Stimulated activated CD8-positive, alpha-beta memory T cell treated with anti-CD3 and anti-CD28 coated beads, Interleukin-2, amount 100 ng/mL, for 48 hours (primary cell): ENCODE results near the gene TNFRSF1B.
"Not testable (repeated sequence)": the region's sequence is repeated elsewhere in the genome, so short reads cannot be mapped to it uniquely, and the experiment has no call there.

Experiments
- DNase-seq, 2 donors: peaks; one replicate each; pipeline ENCODE4 v3.0.0-alpha.2; 2020; ENCODE audit warnings: low read depth in 2 of 2

The TNFRSF1B gene

DNA sequence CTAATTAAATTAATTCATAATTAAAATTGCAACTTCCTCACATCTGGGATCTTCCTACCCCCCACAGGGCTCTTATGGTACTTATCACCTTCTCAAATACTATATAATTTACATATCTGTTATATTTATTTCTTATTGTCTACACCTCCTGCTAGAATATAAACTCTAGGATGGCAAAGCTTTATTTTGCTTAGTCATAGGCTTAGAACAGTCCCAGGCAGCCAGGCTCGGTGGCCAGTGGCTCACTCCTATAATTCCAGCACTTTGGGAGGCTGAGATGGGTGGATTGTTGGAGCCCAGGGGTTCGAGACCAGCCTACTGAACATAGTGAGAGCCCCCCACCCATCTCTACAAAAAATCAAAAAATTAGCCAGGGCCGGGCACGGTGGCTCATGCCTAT is 53.0 kb downstream of the TNFRSF1B start:
- DNase-seq, result no peak

DNA sequence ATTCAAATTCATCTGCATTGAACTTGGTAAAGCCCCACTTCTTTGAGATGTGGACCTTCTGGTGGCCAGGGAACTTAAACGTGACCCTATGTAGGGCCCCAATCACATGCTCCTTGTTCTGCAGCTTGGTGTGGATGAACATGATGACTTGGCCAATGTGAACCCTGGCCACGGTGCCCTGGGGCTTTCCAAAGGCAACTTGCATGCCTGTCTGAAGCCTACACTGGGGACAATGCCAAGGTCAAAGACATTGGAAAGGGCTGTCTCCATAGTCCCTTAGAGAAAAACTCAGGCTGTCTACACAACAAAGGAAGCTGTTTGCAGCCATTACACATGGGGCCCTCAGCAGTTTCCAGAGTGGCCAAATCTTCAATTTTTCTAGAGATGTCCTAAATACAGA is 54.1 kb downstream of the TNFRSF1B start:
- DNase-seq, result no peak

DNA sequence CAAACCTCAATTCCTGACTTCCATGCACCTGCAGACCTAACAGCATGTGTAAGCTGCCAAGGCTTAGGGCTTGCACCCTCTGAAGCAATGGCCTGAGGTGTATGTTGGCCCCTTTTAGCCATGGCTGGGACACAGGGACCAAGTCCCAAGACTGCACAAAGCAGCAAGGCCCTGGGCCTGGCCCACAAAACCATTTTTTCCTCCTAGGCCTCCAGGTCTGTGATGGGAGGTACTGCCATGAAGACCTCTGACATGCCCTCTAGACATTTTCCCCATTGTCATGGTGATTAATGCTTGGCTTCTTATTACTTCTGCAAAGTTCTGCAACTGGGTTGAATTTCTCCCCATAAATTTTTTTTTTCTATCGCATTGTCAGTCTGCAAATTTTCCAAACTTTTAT is 55.9 kb downstream of the TNFRSF1B start:
- DNase-seq, result not testable (repeated sequence)

DNA sequence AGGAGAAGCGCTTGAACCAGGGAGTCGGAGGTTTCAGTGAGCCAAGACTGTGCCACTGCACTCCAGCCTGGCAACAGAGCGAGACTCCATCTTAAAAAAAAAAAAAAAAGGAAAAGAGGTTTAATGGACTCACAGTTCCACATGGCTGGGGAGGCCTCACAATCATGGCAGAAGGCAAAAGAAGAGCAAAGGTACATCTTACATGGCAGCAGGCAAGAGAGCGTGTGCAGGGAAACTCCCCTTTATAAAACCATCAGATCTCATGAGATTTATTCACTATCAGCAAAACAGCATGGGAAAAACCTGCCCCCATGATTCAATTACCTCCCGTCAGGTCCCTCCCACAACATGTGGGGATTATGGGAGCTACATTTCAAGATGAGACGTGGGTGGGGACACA is 57.3 kb downstream of the TNFRSF1B start:
- not testable (repeated sequence) for DNase-seq

DNA sequence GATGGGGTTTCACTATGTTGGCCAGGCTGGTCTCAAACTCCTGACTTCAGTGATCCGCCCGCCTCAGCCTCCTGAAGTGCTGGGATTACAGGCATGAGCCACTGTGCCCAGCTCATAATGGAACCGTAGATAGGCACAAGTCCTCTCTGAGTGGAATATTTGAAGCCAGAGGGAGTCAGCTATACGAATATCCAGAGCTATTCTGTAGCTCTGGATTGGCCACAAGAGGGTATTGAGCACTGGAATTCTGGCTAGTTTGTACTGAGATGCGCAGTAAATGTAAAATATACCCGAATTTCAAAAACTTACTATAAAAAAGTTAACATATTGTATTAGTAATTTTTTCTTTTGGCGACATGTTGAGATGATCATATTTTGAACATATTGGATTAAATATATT is 62.2 kb downstream of the TNFRSF1B start:
- DNase-seq, result no peak

DNA sequence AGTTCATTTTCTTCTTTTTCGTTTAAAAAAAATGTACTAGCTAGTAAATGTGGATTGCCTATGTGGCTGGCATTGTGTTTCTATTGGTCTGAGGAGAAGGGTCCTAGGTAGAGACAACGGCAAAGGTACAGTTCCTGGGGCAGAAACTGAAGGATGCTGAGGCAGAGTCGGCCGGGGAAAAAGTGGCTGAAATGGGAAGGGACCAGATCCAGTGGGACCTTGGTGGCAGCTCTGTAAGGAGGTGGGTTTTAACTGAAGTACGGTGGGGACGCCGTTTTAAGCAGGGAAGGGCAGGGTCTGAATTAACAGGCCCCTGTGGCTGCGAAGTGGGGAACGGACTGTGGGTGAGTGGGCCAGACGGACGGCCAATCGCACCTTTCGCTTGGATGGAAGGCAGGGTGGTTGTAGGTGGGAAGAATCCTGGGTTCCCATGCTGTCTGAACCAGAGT is 62.6 kb downstream of the TNFRSF1B start:
- no peak for DNase-seq

DNA sequence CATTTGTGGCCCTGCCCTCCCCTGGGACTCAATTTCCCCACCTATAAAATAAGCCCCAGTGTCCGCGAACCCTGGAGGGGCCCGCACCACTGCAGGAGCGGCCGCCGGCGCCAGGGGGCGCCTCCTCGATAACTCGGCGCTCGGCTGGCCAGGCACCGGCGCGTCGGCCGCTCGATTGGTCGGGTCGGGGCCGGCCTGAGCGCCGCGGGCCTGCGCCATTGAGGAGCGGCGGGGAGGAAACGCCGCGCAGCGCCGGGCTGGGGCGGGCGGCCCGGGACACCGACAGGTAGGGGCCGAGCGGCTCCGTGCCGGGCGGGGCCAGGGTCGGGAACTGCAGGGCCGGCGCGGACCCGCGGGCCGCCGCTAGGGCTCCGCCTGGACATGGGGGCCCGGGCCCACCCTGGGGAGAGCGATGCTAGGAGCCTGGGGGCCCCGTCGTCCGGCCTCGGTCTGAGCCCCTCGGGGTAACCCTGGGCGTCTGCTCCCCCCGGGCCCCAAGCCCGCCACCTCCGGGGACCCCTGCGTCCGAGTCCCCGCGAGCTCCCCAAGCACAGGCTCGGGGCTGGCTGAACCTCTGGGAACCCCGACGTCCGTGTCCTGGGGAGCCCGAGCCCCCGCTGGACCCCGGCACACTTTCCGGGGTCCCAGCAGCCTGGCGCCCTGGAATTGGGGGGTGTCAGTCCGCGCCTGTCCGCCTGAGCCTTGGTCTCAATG is 63.2 kb downstream of the TNFRSF1B start, which contains the start of gene VPS13D:
TSS of gene VPS13D (plus strand) at position 196 of the 714 bp plus-strand sequence. CDS start 4,237 bp downstream, outside the sequence.
- peak; percentile 78 to 85 for DNase-seq

DNA sequence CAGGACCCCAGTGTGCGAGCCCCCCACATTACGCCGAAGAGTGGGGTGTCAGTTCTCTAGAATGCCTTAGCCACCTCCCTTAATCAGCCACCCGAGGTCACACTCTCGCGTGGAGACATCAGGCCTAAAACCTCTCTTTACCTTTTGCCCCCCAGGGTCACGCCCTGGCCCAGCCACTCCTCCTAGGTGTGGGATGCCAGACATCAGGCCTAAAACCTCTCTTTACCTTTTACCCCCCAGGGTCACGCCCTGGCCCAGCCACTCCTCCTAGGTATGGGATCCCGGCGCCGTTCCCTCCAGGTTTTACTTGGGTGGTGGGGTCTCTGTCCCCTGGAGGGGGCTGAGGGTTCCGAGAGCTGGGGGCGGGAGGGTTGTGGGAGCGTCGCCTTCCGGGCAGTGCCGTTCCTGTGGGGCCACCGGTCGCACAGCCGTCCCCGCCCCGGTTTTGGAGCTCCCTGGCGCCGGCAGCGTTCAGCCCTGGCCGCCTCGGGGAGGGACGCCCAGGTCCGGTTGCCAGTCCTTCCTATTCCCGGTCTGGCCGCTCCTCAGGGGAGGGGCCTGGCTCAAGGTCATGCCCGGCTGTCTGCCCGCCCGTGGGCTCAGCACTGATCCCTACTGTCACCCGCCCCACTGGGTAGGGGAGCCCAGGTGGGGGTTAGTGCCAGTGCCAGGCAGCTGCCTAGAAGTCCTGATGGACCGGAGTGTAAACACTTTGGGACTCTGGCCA is 63.9 kb downstream of the TNFRSF1B start:
- DNase-seq, result no peak

DNA sequence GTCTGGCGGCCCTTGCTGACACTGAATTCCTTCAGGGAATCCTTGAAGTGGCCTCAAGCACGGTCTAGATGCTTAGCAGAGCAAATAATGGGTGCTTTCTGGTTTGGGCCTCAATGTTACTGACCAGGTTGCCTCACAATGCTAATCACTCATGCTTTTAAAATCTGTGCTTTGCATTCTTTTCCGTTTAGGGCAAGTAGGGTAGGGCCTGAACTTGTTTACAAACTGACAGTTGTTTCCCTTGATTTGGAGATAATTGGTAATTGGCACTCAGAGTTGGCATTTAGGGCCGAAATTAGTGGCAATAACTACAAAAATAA is 64.4 kb downstream of the TNFRSF1B start:
- no peak for DNase-seq

DNA sequence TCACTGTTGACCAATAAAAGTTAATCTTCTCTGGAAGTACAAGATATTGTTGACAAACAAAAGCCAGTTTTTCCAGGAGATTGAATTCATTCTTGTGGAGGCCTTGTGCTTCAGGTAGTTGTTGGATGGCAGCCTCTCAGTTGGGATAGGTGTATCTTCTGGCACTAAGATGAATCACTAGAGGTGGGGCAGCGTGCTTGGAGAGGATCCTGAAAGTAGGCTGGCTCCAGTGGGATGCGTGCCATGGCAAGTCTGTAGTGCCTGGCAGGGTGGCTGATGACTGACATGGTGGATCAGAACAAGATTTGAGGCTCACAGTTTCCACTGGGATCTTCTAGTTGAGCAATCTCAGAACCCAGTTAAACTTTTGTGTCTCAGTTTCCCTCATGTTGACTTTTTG is 65.4 kb downstream of the TNFRSF1B start:
- DNase-seq, result no peak

DNA sequence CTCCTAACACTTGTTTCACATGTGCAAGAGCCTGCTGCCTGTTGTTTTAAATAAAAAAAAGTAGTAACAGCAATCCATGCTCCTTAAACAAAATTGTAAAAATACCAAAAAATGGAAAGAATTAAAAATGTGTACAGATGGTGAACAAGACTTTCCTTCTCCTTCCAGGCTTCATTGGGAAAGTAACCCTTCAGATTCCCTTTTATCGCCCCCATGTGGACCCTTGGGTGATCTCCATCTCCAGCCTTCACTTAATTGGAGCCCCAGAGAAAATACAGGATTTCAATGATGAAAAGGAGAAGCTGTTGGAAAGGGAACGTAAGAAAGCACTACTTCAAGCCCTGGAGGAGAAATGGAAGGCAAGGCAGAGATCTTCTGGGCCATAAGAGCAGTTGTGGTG is 77.3 kb downstream of the TNFRSF1B start:
- no peak for DNase-seq

DNA sequence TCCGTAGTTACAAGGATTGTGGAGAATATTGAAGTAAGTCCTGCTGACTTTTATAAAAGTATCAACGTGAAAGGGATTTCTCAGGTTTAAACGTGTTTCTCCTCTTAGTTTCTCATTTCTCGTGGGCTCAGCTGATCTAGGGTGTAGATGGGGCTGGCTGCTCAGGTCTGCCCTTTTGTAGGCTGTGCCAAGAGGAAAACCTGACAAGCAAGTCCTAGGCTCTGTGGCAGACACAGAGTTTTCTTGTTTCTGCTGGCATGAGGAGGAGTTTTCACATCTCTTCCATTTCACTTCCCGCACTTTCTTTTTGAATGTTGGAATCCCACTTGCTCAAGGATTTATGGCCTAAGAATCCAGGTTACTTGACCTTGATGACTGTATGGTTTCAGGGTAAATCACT is 77.8 kb downstream of the TNFRSF1B start:
- no peak for DNase-seq

DNA sequence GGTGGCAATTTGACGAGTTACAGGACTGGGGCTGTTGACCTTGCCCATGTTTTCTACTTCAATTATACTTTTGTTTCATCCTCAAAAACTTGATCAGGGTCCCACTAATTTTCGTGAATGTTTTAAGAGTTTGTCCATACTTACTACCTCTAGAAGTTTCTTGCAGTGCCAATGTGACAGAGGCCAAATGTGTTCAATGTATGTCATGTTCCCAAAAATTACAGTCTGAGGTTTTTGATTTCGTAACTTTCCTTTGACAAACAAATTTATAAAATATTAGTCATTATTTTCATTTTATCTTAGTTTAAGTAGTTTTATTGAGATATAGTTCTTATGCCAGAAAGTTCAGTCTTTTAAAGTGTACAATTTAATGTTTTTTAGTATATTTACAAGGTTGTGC is 78.3 kb downstream of the TNFRSF1B start:
- DNase-seq, result no peak

DNA sequence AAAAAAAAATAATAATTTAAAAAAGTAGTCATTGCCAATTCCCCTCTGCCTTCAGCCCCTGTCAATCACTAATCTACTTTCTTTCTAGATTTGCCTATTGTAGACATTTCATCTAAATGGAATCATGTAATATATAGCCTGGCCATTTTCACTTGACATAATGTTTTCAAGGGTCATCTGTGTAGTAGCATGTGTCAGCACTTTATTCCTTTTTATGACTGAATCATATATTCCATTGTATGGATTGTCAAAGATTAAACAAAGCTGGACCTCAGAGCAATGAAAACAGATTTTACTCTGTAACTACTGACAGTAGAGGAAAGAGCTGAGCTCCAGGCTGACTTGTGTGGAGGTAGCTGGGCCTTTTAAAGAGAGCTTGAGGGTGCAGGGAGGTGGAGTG is 78.9 kb downstream of the TNFRSF1B start:
- DNase-seq, result no peak

DNA sequence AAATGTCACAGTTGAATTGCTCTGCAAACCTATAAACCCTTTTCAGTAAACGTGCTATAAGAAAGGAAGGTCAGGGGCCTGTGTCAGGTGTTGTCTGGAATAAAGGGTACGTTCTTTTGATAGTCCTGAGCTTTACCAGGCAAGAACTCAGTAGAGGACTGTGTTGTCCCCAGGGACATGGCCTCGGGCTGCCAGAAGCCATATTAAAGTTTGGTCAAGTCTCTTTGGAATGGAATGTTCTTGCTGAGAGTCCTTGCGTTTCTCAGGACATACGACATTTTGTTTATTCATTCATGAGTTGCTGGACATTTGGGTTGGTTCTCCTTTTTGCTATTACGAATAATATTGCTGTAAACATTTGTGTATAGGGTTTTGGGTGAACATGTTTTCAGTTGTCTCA is 79.8 kb downstream of the TNFRSF1B start:
- no peak for DNase-seq

DNA sequence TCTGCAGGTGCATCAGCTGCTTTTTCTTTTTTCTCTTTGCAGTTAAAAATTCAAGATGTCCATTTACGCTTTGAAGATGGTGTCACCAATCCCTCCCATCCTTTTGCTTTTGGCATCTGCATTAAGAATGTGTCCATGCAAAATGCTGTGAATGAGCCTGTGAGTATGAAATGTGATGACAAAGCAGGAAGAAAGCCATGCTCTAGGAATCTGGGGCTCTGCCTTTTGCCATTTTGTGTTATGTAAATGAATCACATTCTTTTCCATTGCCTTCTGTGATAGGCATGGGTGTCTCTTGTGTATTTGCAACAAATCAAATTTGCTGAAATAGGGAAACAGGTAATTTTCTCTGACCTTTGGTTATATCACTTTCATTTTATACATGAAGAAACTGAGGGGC is 82.4 kb downstream of the TNFRSF1B start:
- no peak for DNase-seq

DNA sequence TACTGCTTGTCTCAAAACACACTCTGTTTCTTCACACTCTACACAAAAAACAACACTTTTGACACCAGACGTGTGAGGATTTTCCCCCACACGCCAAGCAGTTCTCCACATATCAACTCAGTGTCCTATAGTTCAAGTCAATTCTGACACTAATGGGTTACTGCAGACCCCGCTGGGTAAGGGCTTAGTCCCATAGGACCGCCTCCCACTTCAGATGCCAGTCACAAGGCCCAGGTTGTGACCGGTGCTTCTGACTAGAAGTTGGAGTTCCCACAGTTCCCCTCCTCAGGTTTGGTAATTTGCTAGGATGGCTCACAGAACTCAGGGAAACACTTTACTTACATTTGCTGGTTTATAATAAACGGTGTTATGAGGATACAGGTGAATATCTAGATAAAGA is 83.0 kb downstream of the TNFRSF1B start:
- DNase-seq, result no peak

DNA sequence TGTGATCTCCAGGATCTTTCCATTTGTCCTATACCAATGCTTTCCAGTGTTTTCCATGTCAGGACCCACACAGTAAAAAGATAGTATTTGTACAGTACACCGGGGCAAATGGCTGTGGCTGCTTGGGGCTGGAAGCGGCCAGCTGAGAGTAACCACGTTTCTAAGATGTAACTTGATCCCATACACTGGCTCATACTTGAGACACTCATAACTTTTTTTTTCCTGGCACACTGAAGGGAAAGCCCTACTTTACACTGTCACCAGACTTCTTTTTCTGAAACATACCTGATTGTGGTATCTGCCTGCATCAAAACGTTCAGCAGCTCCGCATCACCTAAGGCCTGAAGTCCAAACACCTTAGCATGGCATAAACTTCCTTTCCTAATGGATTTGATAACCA is 84.7 kb downstream of the TNFRSF1B start:
- no peak for DNase-seq

DNA sequence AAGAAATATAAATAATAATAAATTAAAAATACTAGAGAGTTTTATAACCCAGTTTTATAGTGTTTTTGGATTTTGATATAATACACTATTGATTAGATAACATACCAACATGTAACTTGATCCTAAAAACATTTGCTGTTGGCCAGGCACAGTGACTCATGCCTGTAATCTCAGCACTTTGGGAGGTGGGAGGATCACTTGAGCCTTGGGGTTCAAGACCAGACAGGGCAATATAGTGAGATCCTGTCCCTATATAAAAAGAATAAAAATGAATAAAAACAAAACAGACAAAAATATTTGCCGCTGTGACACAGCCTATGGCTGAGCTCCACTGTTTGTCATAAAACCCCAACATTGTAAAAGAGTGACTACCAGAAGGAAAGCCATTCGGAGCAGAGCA is 89.1 kb downstream of the TNFRSF1B start:
- DNase-seq, result no peak

DNA sequence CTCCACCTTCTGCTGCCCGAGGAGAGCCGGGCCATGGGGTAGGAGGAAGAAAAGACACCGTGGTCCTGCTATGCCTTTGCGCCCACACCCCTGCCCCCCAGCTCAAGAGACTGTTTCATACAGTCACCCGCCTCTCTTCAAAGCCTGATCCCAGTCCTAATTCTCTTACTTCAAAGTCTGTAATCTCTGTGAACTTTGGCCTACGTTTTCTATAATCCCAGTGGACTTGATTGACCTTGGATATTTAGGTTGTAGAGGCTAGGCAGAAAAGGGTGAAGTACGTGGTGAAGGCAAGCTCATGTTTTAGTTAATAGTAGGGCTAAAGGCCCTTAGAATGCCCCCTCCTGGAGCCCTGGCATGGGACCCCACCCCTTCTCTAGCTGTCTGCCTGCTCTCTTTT is 91.5 kb downstream of the TNFRSF1B start:
- DNase-seq, result no peak
